ENCODE results near the gene ADGRB3. TPM values are rescaled to one million over a fixed set of nuclear protein-coding genes. Genes with fewer than 3 reads are reported as not detected.

Gene ADGRB3
- total RNA-seq, 1 donor from 2014 or later: 1.5 TPM

DNA sequence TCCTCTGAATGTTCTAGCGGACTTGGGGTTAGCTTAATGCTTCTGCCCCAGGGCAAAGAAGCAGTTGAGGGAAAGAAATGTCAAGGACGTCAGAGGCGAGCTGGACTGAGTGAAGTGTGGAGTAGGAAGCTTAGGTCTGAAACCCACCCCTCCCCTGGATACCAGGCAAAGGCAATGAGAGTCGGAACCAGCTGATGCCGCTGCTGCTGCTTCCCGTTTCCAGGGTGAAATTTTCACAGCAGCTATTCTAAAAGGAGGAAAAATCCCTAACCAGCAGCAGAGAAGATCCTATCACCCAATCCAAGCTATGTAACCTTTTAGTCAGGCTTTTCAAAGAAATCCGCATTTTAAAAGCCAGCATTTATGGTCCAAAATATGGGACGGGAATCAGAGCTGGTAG is 597.4 kb downstream of the ADGRB3 start:
- Mint-ChIP-seq H3K4me3 (peak overlapping the region; percentile 73), H3K27me3 (ENCODE audit: insufficient read depth, low read depth) (peaks cover 5% of the 10 kb centered on the region), H3K27ac (no peak overlapping the region), H3K36me3 (no peaks in the 10 kb centered on the region), H3K4me1 (peaks cover 15% of the 10 kb centered on the region), H3K9me3 (no peaks in the 10 kb centered on the region)
- Histone ChIP-seq H3K4me2 (no peak overlapping the region), H3K9ac (no peak overlapping the region), H3K79me2 (ENCODE audit: low read depth) (no peaks in the 10 kb centered on the region), H3K27me3 (peaks cover 13% of the 10 kb centered on the region), H4K20me1 (ENCODE audit: low read depth) (peaks cover 17% of the 10 kb centered on the region), H3K4me3 (no peak overlapping the region), H3K4me1 (no peaks in the 10 kb centered on the region), H3K27ac (no peak overlapping the region), H3F3A (ENCODE audit: low read depth) (no peaks in the 10 kb centered on the region), H2AFZ (replicated peaks) (no peak overlapping the region), H3K36me3 (no peaks in the 10 kb centered on the region), H3K9me3 (ENCODE audit: low read depth) (no peaks in the 10 kb centered on the region)
- DNase-seq (ENCODE audit: low spot score): peak; percentile 21
- no peak for TF ChIP-seq EZH2 (IDR thresholded peaks at IDR 0.05)
- TF ChIP-seq EZH2phosphoT487 (IDR thresholded peaks at IDR 0.05): no peak
- TF ChIP-seq, protein P1, sequence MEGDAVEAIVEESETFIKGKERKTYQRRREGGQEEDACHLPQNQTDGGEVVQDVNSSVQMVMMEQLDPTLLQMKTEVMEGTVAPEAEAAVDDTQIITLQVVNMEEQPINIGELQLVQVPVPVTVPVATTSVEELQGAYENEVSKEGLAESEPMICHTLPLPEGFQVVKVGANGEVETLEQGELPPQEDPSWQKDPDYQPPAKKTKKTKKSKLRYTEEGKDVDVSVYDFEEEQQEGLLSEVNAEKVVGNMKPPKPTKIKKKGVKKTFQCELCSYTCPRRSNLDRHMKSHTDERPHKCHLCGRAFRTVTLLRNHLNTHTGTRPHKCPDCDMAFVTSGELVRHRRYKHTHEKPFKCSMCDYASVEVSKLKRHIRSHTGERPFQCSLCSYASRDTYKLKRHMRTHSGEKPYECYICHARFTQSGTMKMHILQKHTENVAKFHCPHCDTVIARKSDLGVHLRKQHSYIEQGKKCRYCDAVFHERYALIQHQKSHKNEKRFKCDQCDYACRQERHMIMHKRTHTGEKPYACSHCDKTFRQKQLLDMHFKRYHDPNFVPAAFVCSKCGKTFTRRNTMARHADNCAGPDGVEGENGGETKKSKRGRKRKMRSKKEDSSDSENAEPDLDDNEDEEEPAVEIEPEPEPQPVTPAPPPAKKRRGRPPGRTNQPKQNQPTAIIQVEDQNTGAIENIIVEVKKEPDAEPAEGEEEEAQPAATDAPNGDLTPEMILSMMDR (IDR thresholded peaks at IDR 0.05): no peak

DNA sequence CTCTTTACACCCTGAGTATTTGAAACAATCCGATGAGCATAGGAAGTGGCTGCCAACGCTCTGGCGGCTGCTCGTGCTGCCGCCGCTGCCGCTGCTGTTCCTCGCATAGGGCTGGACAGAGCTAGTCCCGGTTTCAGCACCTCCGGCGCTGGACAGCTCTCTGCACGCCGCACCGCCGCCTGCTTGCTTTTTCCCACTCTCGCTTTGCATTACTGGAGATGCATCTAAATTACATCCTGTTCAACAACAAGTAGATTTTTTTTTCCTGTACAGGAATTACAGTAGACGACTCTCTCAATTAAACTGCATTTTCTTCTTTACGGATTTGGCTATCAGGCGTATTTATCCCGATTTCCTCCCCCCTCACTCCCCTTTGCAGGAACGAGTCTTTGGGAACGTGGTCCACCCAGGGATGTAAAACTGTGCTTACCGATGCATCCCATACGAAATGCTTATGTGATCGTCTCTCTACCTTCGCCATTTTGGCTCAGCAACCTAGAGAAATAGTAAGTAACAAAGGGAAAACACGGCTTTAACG is 597.9 kb downstream of the ADGRB3 start:
- Mint-ChIP-seq H3K36me3 (no peaks in the 10 kb centered on the region), H3K4me1 (peaks cover 15% of the 10 kb centered on the region), H3K27me3 (ENCODE audit: insufficient read depth, low read depth) (peaks cover 5% of the 10 kb centered on the region), H3K9me3 (no peaks in the 10 kb centered on the region), H3K27ac (no peak overlapping the region), H3K4me3 (peak overlapping the region; percentile 73)
- Histone ChIP-seq H2AFZ (replicated peaks) (no peak overlapping the region), H3K36me3 (no peaks in the 10 kb centered on the region), H3K27me3 (peaks cover 13% of the 10 kb centered on the region), H3F3A (ENCODE audit: low read depth) (no peaks in the 10 kb centered on the region), H3K9me3 (ENCODE audit: low read depth) (no peaks in the 10 kb centered on the region), H3K79me2 (ENCODE audit: low read depth) (no peaks in the 10 kb centered on the region), H3K4me1 (no peaks in the 10 kb centered on the region), H4K20me1 (ENCODE audit: low read depth) (peaks cover 17% of the 10 kb centered on the region), H3K27ac (no peak overlapping the region), H3K4me3 (peak overlapping the region; percentile 30), H3K9ac (no peak overlapping the region), H3K4me2 (peak overlapping the region; percentile 70)
- TF ChIP-seq EZH2 (IDR thresholded peaks at IDR 0.05) (no peak), EZH2phosphoT487 (IDR thresholded peaks at IDR 0.05) (no peak)
- TF ChIP-seq, protein P1 (IDR thresholded peaks at IDR 0.05): no peak
- DNase-seq (ENCODE audit: low spot score): peak; percentile 90

DNA sequence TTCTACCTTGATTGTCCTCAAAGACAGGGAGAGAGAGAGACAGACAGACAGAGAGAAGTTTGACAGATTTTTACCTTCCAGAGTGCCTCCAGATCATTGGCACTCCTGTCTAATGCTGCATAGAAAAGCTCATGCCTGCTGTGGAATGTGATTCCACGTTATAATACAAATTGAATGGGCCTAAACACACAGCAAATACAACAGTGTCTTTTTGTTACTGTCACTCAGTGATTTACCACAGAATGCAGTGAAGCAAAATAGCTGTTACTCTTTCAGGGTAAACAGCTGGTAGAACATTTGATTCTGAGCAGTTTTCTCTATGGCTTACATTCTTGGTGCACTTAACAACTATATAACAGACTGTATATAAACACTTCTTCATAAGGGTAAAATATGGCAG is 603.0 kb downstream of the ADGRB3 start:
- no peaks in the 10 kb centered on the region for H3F3A ChIP-seq (ENCODE audit: low read depth)
- no peak overlapping the region for H3K4me3 Mint-ChIP-seq
- H3K4me1 Mint-ChIP-seq: peaks cover 4% of the 10 kb centered on the region
- H3K9me3 Mint-ChIP-seq: no peaks in the 10 kb centered on the region
- peaks cover 2% of the 10 kb centered on the region for H3K27me3 Mint-ChIP-seq (ENCODE audit: insufficient read depth, low read depth)
- H3K4me1 ChIP-seq: no peaks in the 10 kb centered on the region
- no peak overlapping the region for H3K9ac ChIP-seq
- peaks cover 9% of the 10 kb centered on the region for H4K20me1 ChIP-seq (ENCODE audit: low read depth)
- no peaks in the 10 kb centered on the region for H3K79me2 ChIP-seq (ENCODE audit: low read depth)
- no peaks in the 10 kb centered on the region for H3K36me3 ChIP-seq
- H3K4me3 ChIP-seq: no peak overlapping the region
- H3K4me2 ChIP-seq: no peak overlapping the region
- H3K9me3 ChIP-seq (ENCODE audit: low read depth): no peaks in the 10 kb centered on the region
- no peak overlapping the region for H3K27ac ChIP-seq
- H3K27ac Mint-ChIP-seq: no peak overlapping the region
- no peak for TF ChIP-seq EZH2 (IDR thresholded peaks at IDR 0.05)
- TF ChIP-seq, protein P1 (IDR thresholded peaks at IDR 0.05): no peak
- TF ChIP-seq EZH2phosphoT487 (IDR thresholded peaks at IDR 0.05): no peak
- no peak overlapping the region for H2AFZ ChIP-seq (replicated peaks)
- H3K27me3 ChIP-seq: no peaks in the 10 kb centered on the region
- DNase-seq (ENCODE audit: low spot score): no peak
- H3K36me3 Mint-ChIP-seq: no peaks in the 10 kb centered on the region

Data from neural progenitor cell (in vitro differentiated cells).